SK-N-SH treated with all-trans-retinoic acid at 6 μM for 48 hours (cell line): Measurements from ENCODE around the gene A1CF.

Source experiments
- ARNTL ChIP-seq: fragments of 450-650 bp; formaldehyde crosslinking; IDR thresholded peaks from 2 replicates; pipeline ENCODE4 v1.5.0; 2020; ENCODE audit warnings: low read depth, mild to moderate bottlenecking, moderate library complexity, borderline replicate concordance
- CREB5 ChIP-seq: fragments of 250-450 bp; sonication (Bioruptor Pico); IDR thresholded peaks from 2 replicates; pipeline ENCODE4 v1.5.1; 2020; ENCODE audit warnings: low read depth, mild to moderate bottlenecking, moderate library complexity
- ISL1 ChIP-seq: fragments of 250-450 bp; sonication (Bioruptor Pico); IDR thresholded peaks from 2 replicates; pipeline ENCODE4 v2.1.2; 2022; ENCODE audit warnings: mild to moderate bottlenecking, moderate library complexity
- PATZ1 ChIP-seq: fragments of 250-450 bp; sonication (Bioruptor Pico); IDR thresholded peaks from 2 replicates; pipeline ENCODE4 v1.8.0; 2020; ENCODE audit warnings: mild to moderate bottlenecking, moderate library complexity, borderline replicate concordance
- TOX ChIP-seq: fragments of 250-450 bp; sonication (Bioruptor Pico); IDR thresholded peaks from 2 replicates; pipeline ENCODE4 v1.8.0; 2021; ENCODE audit warnings: mild to moderate bottlenecking, moderate library complexity, borderline replicate concordance
- ZFP3 ChIP-seq: fragments of 250-450 bp; sonication (Bioruptor Pico); IDR thresholded peaks from 2 replicates; pipeline ENCODE4 v1.5.0; 2020; ENCODE audit warnings: mild to moderate bottlenecking, moderate library complexity
- ZFP30 ChIP-seq: fragments of 450-650 bp; formaldehyde crosslinking; IDR thresholded peaks from 2 replicates; pipeline ENCODE4 v1.5.0; 2022; ENCODE audit warnings: mild to moderate bottlenecking, moderate library complexity
- ZNF565 ChIP-seq: fragments of 450-650 bp; formaldehyde crosslinking; conservative IDR thresholded peaks from 2 replicates; pipeline ENCODE4 v1.5.0; 2020; ENCODE audit warnings: low read depth, mild to moderate bottlenecking, moderate library complexity

DNA sequence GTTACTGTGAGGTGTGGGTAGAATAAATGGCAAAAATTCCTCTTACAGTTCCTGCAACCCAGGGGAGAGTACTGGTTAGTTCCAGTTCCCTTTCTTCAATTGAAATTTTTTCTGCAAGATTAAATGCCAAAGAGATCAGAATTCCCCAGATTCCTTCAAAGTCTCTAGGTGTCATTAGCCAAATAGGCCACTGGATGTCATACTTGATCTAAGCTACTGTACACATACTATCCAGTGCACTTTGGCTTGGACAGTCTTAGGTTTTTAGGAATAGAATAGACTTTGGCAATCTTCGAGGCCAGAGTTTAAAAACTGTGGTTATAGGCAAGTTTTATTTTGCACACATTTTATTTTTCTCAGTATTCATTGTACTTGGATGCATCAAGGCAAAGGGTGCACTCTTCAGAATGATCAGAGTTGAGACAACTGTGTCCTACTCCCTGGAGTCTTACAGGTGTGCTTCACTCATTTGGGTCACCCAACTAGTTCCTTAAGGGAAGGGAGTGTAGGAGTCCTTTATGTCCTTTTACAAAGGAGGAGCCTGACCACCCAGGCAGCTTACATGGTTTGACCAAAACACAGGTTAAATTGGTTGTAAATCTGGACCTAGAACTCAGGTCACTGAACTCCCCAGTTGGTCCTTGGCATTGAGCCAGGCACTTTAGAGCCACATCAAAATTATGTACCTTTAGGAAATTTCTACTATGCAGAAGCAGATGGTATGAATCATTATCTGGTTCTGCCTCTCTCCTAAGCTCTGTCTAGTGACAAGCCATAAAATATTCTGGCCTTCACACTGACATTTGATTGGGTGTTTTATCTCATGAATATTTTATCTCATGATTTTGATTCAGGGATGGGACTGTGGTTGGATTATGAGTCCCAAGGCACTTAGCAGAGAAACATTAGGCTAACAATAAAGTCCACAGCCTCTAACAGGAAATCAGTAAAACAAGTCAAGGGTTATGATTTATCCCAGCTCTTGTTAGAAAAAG is 96.2 kb downstream of the A1CF start:
- TF ChIP-seq PATZ1 (CRISPR knock-in tag) (no peak), ARNTL (CRISPR knock-in tag) (no peak), ZNF565 (CRISPR knock-in tag) (no peak), TOX (CRISPR knock-in tag) (no peak), ZFP30 (no peak), CREB5 (CRISPR knock-in tag) (no peak), ZFP3 (no peak), ISL1 (CRISPR knock-in tag) (no peak)
